Measurements from ENCODE around the gene ATXN1.

DNA sequence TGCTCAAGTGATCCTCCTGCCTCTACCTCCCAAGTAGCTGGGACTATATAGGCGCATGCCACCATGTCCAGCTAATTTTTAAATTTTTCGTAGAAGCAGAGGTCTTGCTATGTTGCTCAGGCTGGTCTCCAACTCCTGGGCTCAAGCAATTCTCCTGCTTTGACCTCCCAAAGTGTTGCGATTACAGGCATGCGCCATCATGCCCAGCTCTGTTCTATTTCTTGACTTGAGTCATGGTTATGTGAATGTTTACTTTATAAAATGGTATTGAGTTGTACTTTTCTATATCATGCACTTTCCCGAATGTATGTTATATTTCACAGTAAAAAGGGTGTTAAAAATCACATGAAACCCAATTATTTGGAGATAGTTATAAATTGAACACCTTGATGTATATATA lies 17.3 kb upstream of the ATXN1 start:
- TF ChIP-seq, protein P1, sequence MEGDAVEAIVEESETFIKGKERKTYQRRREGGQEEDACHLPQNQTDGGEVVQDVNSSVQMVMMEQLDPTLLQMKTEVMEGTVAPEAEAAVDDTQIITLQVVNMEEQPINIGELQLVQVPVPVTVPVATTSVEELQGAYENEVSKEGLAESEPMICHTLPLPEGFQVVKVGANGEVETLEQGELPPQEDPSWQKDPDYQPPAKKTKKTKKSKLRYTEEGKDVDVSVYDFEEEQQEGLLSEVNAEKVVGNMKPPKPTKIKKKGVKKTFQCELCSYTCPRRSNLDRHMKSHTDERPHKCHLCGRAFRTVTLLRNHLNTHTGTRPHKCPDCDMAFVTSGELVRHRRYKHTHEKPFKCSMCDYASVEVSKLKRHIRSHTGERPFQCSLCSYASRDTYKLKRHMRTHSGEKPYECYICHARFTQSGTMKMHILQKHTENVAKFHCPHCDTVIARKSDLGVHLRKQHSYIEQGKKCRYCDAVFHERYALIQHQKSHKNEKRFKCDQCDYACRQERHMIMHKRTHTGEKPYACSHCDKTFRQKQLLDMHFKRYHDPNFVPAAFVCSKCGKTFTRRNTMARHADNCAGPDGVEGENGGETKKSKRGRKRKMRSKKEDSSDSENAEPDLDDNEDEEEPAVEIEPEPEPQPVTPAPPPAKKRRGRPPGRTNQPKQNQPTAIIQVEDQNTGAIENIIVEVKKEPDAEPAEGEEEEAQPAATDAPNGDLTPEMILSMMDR (conservative IDR thresholded peaks at IDR 0.05; ENCODE audit: low read depth, low read length) = no peak
- TF ChIP-seq EZH2phosphoT487 (IDR thresholded peaks at IDR 0.05; ENCODE audit: borderline replicate concordance, low read length) = no peak

Measured in PC-3 (cell line).